Endothelial cell of umbilical vein (primary cell): Measurements from ENCODE around the gene MPP3. TPM values are rescaled to one million over a fixed set of nuclear protein-coding genes. Genes with fewer than 3 reads are reported as not detected.

Experiments
- BruUV-seq: library from RNA; stranded (reverse); fragments of 400-500 nt; replicated peaks from 2 replicates; lab custom pipeline; 2021; lab: Mats Ljungman, UMichigan
- CTCF ChIA-PET: fragments of 300-600, 350-600 bp; sonication (Branson Sonifier 250); formaldehyde crosslinking; loops from one replicate; lab custom pipeline; 2021; ENCODE audit warnings: antibody characterized with exemption, inconsistent platforms; lab: Charles Lee
- POLR2A ChIA-PET: fragments of 300-600, 350-600 bp; sonication (Branson Sonifier 250); formaldehyde crosslinking; loops from one replicate; lab custom pipeline; 2021; ENCODE audit warnings: antibody characterized with exemption, inconsistent platforms; lab: Charles Lee
- DNase-seq: peaks from one replicate; pipeline ENCODE4 v3.0.0-alpha.2; 2011; ENCODE audit warnings: low read depth, low spot score
- FAIRE-seq: peaks from 2 replicates; lab custom pipeline; 2011; peaks lifted over from hg19 to GRCh38; lab: Jason Lieb, UNC
- H2AFZ ChIP-seq: 2 replicates; pipeline ENCODE4 v1.6.0; 2012; ENCODE audit warnings: low read depth, low read length, control low read depth, inconsistent platforms
- H3K27ac ChIP-seq: 2 replicates; pipeline ENCODE4 v1.5.1; 2011; ENCODE audit warnings: low read depth, mild to moderate bottlenecking, control low read depth, low read length, moderate library complexity; ENCODE audit not compliant: insufficient read depth
- H3K27me3 ChIP-seq, 2 experiments: 2 replicates each; pipeline versions ENCODE4 v1.6.0 to v1.6.1; 2011; ENCODE audit warnings: low read length in 2 of 2, mixed read lengths in 1 of 2; ENCODE audit not compliant: control insufficient read depth in 2 of 2, insufficient read depth in 2 of 2
- H3K36me3 ChIP-seq, 2 experiments: 2 replicates in 1 of 2; 3 replicates in 1 of 2; pipeline ENCODE4 v1.5.1; 2011; ENCODE audit warnings: low read length in 2 of 2, mild to moderate bottlenecking in 1 of 2, moderate library complexity in 1 of 2; ENCODE audit not compliant: control insufficient read depth in 2 of 2, insufficient read depth in 2 of 2; ENCODE audit errors: extremely low read depth in 1 of 2
- H3K4me1 ChIP-seq: 3 replicates; pipeline ENCODE4 v1.5.1; 2011; ENCODE audit warnings: mild to moderate bottlenecking, low read length; ENCODE audit not compliant: control insufficient read depth, insufficient read depth; ENCODE audit errors: extremely low read depth
- H3K4me2 ChIP-seq: 2 replicates; pipeline ENCODE4 v1.6.1; 2011; ENCODE audit warnings: low read length, control low read depth, mixed read lengths; ENCODE audit not compliant: insufficient read depth
- H3K4me3 ChIP-seq, 3 experiments: fragments of 200-600 bp in 1 of 3; sonication (generic), shearing (Covaris generic) in 1 of 3; replicated peaks in 1 of 3; 2 replicates each; pipeline ENCODE4 v1.5.1; 2011 to 2016; ENCODE audit warnings: control low read depth in 3 of 3, low read length in 3 of 3, mild to moderate bottlenecking in 2 of 3, inconsistent platforms in 1 of 3, low read depth in 1 of 3, moderate library complexity in 1 of 3; ENCODE audit not compliant: insufficient read depth in 1 of 3
- H3K79me2 ChIP-seq: 2 replicates; pipeline ENCODE4 v1.6.0; 2012; ENCODE audit warnings: low read length, inconsistent platforms; ENCODE audit not compliant: control insufficient read depth, insufficient read depth
- H3K9ac ChIP-seq: replicated peaks from 2 replicates; pipeline ENCODE3; 2011; ENCODE audit warnings: low read length, control low read depth; ENCODE audit not compliant: insufficient read depth; ENCODE audit errors: extremely low read depth
- H3K9me1 ChIP-seq: replicated peaks from 3 replicates; pipeline ENCODE4 v1.6.0; 2011; ENCODE audit warnings: mild to moderate bottlenecking, low read length; ENCODE audit not compliant: control insufficient read depth, insufficient read depth; ENCODE audit errors: extremely low read depth
- H3K9me3 ChIP-seq: replicated peaks from 2 replicates; pipeline ENCODE4 v1.5.1; 2012; ENCODE audit warnings: low read length, inconsistent platforms; ENCODE audit not compliant: control insufficient read depth, insufficient read depth
- H4K20me1 ChIP-seq: replicated peaks from 2 replicates; pipeline ENCODE3; 2011; ENCODE audit warnings: mild to moderate bottlenecking, low read length; ENCODE audit not compliant: control insufficient read depth, insufficient read depth; ENCODE audit errors: extremely low read depth
- EZH2 ChIP-seq: IDR thresholded peaks from 2 replicates; pipeline ENCODE4 v1.6.1; 2012; ENCODE audit warnings: borderline replicate concordance, low read depth, mild to moderate bottlenecking, moderate library complexity, low read length, inconsistent platforms; ENCODE audit not compliant: severe bottlenecking
- FOS ChIP-seq: IDR thresholded peaks from 2 replicates; pipeline ENCODE4 v1.6.1; 2011; ENCODE audit warnings: mild to moderate bottlenecking, low read length, moderate library complexity, borderline replicate concordance; ENCODE audit not compliant: insufficient read depth
- GATA2 ChIP-seq: IDR thresholded peaks from 2 replicates; pipeline ENCODE4 v1.7.0; 2011; ENCODE audit warnings: low read depth, mild to moderate bottlenecking, moderate library complexity, mixed read lengths, low read length; ENCODE audit not compliant: insufficient read length, insufficient read depth
- JUN ChIP-seq: IDR thresholded peaks from 2 replicates; pipeline ENCODE4 v1.6.1; 2011; ENCODE audit warnings: borderline replicate concordance, low read depth; ENCODE audit not compliant: insufficient read length, insufficient read depth
- MYC ChIP-seq: IDR thresholded peaks from one replicate; pipeline ENCODE4 v1.6.1; 2011; ENCODE audit warnings: mild to moderate bottlenecking, low read depth, low read length
- POLR2A ChIP-seq: IDR thresholded peaks from 2 replicates; pipeline ENCODE4 v1.6.1; 2012; ENCODE audit warnings: low read depth, mild to moderate bottlenecking, control low read depth, low read length
- POLR2AphosphoS5 ChIP-seq: IDR thresholded peaks from 2 replicates; pipeline ENCODE4 v1.6.1; 2012; ENCODE audit warnings: low read depth, mild to moderate bottlenecking, control low read depth, low read length, moderate library complexity; ENCODE audit not compliant: insufficient read depth
- dilution Hi-C: fragments of 300-500 bp; cut with MboI; formaldehyde crosslinking; loops from one replicate; pipeline ENCODE4 v1.15.0; 2019; ENCODE audit warnings: low sequenced_read_pairs; ENCODE audit not compliant: extremely low pct_ligation_motif_present
- intact Hi-C: fragments of 100-400 bp; cut with micrococcal nuclease; formaldehyde crosslinking; loops from one replicate; pipeline ENCODE4 v1.10.0; 2022
- polyA plus RNA-seq, 4 experiments: library from polyadenylated mRNA; depleted of rRNA in 3 of 4; stranded (reverse) in 3 of 4; unstranded in 1 of 4; fragments of >200 nt; gene quantifications; 2 replicates each; pipeline versions ENCODE4 v1.2.1 to v1.2.3, GENCODE V29; 2011 to 2012; ENCODE audit warnings: missing spikeins in 1 of 4
- total RNA-seq: library from RNA; stranded (reverse); gene quantifications from 2 replicates; pipeline ENCODE4 v1.2.3, GENCODE V29; 2021
- TF ChIP-seq, protein P1 (sequence below): IDR thresholded peaks from 2 replicates; pipeline ENCODE4 v1.6.1; 2011; ENCODE audit not compliant: insufficient read depth, insufficient read length
- TF ChIP-seq, protein P2 (sequence below), 2 donors: IDR thresholded peaks; 1 replicate in 1 of 2; 2 replicates in 1 of 2; pipeline ENCODE4 v1.5.1; 2011; ENCODE audit warnings: low read length in 2 of 2, mild to moderate bottlenecking in 2 of 2, moderate library complexity in 2 of 2, control low read depth in 1 of 2, inconsistent platforms in 1 of 2, low read depth in 1 of 2; ENCODE audit not compliant: insufficient read depth in 1 of 2; ENCODE audit errors: extremely low read depth in 1 of 2

Gene MPP3
- total and polyA plus RNA-seq, 2 donors (not counting 3 experiments of a cell fraction or from before 2014, with no cell fraction given) = 6.1 to 11.3 TPM

DNA sequence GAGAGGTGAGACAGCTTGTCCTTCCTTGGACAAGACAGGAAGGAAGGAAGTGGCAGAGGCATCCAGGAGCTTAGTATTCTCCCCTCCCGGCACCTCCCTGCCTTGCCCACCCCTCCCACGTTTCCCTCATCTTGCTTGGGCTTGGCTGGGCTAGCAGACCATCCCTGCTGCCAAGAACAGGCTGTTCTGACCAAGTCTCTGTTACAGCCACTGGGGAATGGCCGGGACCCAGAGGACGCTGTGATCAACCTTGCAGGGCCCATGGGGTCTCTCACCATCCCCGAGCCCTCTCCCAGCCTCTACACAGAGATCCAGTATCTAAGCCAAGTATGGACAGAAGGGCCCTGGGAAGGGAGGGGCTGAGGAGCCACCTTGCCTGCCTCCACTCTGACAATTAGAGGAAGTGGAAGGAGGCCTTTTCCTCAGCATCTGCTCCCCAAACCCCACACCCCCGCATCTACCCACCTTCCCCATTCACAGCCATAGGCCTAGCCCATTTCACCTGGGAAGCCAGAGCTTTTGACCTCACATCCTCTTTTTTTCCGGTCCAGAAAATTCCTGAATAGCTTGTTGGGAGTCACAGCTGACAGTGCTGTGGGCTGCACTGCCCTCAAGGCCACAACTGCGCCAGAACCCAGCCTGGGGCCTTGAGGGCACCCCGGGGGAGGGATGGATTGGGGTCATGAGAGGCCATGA, 28.1 kb upstream of the MPP3 start:
- no peak for TF ChIP-seq MYC
- TF ChIP-seq, protein P1, sequence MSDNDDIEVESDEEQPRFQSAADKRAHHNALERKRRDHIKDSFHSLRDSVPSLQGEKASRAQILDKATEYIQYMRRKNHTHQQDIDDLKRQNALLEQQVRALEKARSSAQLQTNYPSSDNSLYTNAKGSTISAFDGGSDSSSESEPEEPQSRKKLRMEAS = no peak
- TF ChIP-seq GATA2 = no peak
- TF ChIP-seq JUN = no peak
- TF ChIP-seq FOS = no peak
- TF ChIP-seq, protein P2, sequence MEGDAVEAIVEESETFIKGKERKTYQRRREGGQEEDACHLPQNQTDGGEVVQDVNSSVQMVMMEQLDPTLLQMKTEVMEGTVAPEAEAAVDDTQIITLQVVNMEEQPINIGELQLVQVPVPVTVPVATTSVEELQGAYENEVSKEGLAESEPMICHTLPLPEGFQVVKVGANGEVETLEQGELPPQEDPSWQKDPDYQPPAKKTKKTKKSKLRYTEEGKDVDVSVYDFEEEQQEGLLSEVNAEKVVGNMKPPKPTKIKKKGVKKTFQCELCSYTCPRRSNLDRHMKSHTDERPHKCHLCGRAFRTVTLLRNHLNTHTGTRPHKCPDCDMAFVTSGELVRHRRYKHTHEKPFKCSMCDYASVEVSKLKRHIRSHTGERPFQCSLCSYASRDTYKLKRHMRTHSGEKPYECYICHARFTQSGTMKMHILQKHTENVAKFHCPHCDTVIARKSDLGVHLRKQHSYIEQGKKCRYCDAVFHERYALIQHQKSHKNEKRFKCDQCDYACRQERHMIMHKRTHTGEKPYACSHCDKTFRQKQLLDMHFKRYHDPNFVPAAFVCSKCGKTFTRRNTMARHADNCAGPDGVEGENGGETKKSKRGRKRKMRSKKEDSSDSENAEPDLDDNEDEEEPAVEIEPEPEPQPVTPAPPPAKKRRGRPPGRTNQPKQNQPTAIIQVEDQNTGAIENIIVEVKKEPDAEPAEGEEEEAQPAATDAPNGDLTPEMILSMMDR (IDR thresholded peaks at IDR 0.05; ENCODE audit: extremely low read depth in 1 of 2, insufficient read depth in 1 of 2, low read depth in 1 of 2, low read length in 2 of 2) = no peak
- no peak for TF ChIP-seq POLR2AphosphoS5
- no peak for TF ChIP-seq POLR2A
- no peak for TF ChIP-seq EZH2
- H3K27me3 ChIP-seq = peaks cover 8 to 13% of the 10 kb centered on the region in 2 experiments
- no TSS peak for BruUV-seq
- H3K79me2 ChIP-seq = no peaks in the 10 kb centered on the region
- no peak for FAIRE-seq
- no peaks in the 10 kb centered on the region for H3K36me3 ChIP-seq
- ChIA-PET CTCF (interaction anchor here (2.5 kb wide), 1 partner anchor 15 kb away, joined by 10 read pairs; the partner anchor contains the start of gene CD300LG), POLR2A (no interaction called here)
- dilution Hi-C loops = no loop called here
- DNase-seq = no peak
- H3K4me2 ChIP-seq = no peak overlapping the region
- H3K27ac ChIP-seq = no peak overlapping the region
- H3K9ac ChIP-seq = no peak overlapping the region
- H3K9me1 ChIP-seq = no peaks in the 10 kb centered on the region
- H3K9me3 ChIP-seq = no peaks in the 10 kb centered on the region
- no peak overlapping the region for H2AFZ ChIP-seq
- intact Hi-C loops = no loop called here
- H3K4me1 ChIP-seq = no peaks in the 10 kb centered on the region
- H4K20me1 ChIP-seq = no peaks in the 10 kb centered on the region
- no peak overlapping the region for H3K4me3 ChIP-seq
